GM21381 (cell line): ENCODE results near the gene HDAC4.

Experiments used
- ATAC-seq: cut with Tn5 transposase; IDR thresholded peaks from one replicate; pipeline ENCODE4 v1.9.1; 2021; ENCODE audit warnings: mild to moderate bottlenecking, moderate library complexity; ENCODE audit not compliant: unreplicated experiment

HDAC4 gene

DNA sequence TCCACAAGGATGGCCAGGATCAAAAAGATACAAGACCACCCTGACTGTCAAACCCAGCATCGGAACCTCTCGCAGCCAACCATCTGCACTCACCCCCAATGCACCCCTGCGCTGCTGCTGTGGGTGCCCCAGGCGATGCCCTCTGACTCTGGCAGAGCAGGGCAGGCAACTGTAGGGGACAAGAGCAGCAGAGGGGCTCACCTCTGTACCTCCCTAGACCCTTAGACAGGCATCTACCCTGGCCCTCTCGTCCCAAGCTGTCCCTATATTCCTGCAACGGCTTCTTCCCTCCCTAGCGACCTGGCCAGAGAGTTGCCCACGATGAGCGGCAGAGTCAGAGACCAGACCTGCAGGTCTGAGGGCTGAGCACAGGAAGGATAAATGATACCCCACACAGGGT is 128.2 kb downstream of the HDAC4 start:
- ATAC-seq, result no peak

DNA sequence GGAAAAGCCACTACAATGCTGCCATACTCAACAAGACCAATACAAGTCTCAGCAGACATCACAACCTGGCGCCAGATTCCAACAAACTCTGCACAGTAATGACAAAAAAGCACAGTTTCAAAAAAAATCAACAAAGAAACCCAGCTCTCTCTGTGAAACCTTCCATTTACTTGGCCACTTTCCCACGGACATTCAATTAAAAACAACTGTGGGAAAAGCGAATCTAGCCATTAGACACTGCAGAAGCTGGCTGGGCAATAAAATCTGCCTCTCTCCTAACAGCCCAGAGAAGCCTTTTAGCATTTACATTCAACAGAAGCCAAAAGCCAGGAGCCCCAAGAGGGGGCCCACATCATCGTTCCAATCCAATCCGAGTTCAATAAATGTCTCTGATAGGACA is 128.9 kb downstream of the HDAC4 start:
- no peak for ATAC-seq

DNA sequence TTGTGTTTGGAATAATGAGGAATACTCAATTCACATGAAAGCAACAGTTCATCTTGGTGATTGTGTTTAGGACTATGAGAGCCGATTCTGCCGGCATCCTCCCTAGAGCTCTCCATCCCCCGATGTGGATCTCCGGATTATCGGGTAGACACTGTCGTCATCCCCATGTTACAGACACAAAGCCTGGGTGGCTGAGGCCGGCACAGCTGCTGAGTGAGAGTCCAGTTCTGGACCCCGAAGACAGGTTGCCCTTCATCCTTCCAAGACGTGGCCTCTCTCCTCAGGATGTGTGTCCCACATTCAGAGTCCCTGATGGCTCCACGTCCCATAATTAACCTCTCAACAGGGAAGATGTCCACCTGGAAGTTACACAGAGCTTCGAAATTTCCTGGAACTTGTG is 129.3 kb downstream of the HDAC4 start:
- no peak for ATAC-seq

DNA sequence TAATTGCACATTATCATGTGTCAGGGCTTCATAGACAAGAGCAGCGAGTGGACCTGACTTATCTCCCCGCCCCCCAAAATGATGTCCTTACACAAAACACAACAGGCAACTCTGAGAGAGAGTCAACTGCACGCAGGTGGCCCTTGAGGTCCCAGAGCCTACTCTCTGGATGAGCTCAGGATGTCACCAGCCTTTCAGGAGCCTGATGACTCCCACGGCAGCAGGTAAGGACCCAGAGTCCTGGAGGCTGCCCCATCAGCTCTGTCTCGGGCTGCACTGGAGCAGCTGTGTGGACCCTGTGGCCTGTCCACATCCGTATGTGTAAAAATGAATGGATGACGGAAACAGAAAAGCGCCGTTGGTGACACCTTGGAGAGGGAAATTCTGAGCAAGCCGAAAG is 130.9 kb downstream of the HDAC4 start:
- ATAC-seq, result no peak

DNA sequence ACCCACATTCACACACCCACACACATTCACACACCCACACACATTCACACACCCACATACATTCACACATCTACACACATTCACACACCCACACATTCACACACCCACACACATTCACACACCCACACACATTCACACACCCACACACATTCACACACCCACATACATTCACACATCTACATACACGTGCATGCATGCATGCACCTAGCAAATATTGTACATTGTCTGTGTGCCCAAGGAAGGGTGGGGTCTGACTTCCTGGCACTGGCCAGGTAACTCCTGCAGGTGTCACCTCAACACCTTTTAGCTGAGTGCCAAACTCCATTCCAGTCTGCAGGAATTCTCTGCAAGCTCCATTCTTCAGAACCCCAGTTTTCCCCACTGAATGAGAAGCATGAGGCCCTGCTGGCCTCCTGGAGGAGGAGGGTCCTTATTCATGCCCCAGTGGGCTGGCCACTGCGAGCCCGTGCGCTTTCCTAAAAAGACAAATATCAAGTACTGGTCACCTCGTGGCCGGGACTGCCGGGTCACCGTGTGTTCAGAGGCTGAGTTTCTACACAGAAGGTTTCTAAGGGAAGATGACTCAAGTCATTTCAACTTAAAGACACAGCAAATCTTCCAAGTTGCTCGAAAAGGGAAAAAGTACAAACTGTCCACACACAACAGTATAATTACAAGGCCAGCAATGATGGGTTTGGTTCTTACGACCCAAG is 131.5 kb downstream of the HDAC4 start:
- no peak for ATAC-seq

- no peak for ATAC-seq
Observed at GRCh38 chr2:239268549-239268948, 132.3 kb downstream of the HDAC4 start.

DNA sequence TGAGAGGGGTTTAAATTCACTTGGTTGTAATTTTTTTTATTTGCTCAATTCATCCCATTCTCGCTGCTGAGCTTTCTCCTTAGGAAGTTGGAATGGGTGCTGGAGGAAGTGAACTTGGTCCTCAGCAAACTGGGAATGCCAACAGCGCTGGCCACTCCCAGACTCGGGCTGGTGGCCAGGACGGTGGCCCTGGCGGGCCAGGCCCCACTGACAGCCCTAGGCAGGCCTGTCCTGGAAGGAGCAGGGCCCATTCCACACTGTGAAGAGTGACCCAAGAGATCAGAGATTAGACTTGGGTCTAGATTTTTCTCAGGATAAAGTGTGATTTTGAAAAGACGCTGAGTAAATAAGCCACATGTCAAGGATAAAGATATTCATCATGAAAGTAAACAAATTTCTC is 132.7 kb downstream of the HDAC4 start:
- ATAC-seq, result no peak

DNA sequence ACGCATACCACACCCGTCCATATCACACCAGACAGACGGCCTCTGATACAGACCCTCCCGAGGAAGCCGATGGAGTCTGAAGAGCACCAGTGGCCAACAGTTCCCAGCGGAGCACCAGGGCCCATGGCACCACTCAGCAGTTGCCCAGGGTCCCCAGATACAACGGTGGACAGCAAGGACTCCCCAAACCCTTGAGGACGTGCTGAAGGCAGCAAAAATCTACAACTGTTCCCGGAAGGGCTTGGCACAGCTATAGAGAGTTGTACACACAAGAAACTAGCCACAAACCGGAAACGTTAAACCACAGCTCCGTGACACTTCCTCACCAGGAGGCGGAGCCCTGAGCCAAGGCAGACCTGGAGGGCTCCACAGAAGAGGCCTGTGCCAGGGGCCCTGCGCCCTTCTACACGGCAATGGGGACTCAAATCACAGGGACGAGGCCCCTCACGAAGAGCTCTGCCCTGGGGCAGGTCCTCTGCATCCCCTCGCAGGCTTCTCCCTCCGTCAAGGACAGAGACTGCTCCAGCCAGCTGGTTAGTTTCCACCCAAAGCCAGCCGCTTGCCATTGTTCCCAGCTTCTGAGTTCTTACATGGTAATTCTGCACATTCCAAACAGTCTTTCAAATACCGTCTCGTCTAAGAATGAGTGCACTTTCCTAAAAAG is 133.4 kb downstream of the HDAC4 start:
- ATAC-seq, result peak; percentile 95

GRCh38 chr2:239266779-239267287 is 134.0 kb downstream of the HDAC4 start:
- ATAC-seq, result no peak

- no peak for ATAC-seq
Observed at GRCh38 chr2:239266434-239266766, 134.4 kb downstream of the HDAC4 start.

GRCh38 chr2:239265681-239266433 is 135.0 kb downstream of the HDAC4 start:
- no peak for ATAC-seq

- ATAC-seq, result peak; percentile 43
Observed at GRCh38 chr2:239264838-239265651, 135.8 kb downstream of the HDAC4 start.

DNA sequence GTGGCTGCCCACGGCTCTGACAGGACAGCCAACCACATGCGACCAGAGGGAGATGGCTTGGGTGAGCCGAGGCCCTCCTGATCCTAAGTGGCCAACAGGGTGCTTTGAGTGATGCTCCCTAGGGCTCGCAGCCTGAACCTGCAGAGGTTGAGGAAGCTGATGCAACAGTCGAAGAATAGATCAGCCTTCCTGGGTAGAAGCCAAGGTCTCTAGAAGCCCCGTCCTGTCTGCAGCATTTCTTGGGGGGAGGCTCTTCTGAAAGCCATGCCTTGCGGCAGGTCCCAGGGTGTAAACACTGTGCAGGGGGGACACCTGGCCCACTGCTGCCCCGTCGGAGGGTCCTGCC is 136.4 kb downstream of the HDAC4 start:
- no peak for ATAC-seq

GRCh38 chr2:239263669-239264491 is 136.9 kb downstream of the HDAC4 start:
- no peak for ATAC-seq

DNA sequence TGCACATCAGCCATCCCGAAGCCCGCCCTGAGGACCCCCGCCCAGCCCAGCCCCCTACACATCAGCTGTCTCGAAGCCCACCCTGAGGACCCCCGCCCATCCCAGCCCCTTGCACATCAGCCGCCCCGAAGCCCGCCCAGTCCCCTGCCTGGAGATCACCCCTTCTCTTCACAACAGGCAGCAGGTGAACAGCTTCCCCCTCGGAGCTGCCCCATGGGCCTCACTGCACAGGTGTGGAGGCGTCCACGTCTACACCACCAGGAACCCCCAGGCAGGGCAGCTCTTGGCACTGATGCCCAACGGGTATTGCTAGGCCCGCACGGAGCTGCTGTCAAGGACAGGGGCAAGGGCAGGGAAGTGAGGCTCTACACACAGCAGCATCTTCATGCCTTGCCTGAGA is 137.6 kb downstream of the HDAC4 start:
- no peak for ATAC-seq

- no peak for ATAC-seq
Observed at GRCh38 chr2:239262484-239263230, 138.2 kb downstream of the HDAC4 start.

- ATAC-seq, result no peak
Observed at GRCh38 chr2:239261796-239262483, 138.9 kb downstream of the HDAC4 start.

DNA sequence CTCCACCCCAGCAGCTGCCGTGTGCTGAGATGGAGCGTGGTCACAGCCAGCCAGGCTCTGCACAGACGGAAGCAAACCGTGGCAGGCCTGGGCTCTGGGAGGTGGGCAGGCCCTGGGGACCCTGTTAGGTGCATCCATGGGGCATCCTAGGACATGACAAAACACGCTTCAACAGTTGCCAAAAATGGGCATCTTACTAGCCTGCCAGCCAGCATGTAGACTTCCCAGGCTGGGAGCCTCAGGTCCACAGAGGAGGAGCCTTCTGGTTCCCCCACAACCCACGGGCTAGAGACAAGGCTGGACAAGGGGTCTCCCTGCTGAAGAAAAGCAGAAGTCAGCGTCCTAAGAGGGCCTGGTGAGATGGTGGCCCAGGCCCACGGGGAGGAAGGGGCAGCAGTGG is 139.5 kb downstream of the HDAC4 start:
- ATAC-seq, result no peak
